Spleen (tissue), 11 donors: ENCODE data around the gene RXRB. TPM values are rescaled to one million over a fixed set of nuclear protein-coding genes. Genes with fewer than 3 reads are reported as not detected.
"Not testable (repeated sequence)": the region's sequence is repeated elsewhere in the genome, so short reads cannot be mapped to it uniquely, and the experiment has no call there.

Source experiments
- DNase-seq: peaks from one replicate; pipeline ENCODE4 v3.0.0-alpha.2; 2020
- H3K27ac ChIP-seq, 8 donors: fragments of 200-600 bp; sonication (generic) in 7 of 8; 1 replicate in 4 of 8; 2 replicates in 4 of 8; pipeline versions ENCODE4 v1.5.0 to v1.8.0; 2016 to 2021; ENCODE audit warnings: inconsistent platforms in 4 of 8, mild to moderate bottlenecking in 4 of 8, moderate library complexity in 1 of 8
- H3K27me3 ChIP-seq, 7 donors: fragments of 200-600 bp; sonication (generic) in 6 of 7; replicated peaks in 1 of 7; 1 replicate in 4 of 7; 2 replicates in 3 of 7; pipeline versions ENCODE4 v1.5.0 to v1.8.0; 2016 to 2021; ENCODE audit warnings: inconsistent platforms in 3 of 7, mild to moderate bottlenecking in 1 of 7
- H3K36me3 ChIP-seq, 6 donors: fragments of 200-600 bp; sonication (generic) in 5 of 6; 1 replicate in 4 of 6; 2 replicates in 2 of 6; pipeline versions ENCODE4 v1.5.0 to v1.8.0; 2016 to 2021; ENCODE audit warnings: inconsistent platforms in 2 of 6
- H3K4me1 ChIP-seq, 6 donors: fragments of 200-600 bp; sonication (generic) in 5 of 6; 1 replicate in 3 of 6; 2 replicates in 3 of 6; pipeline versions ENCODE4 v1.5.0 to v1.8.0; 2016 to 2021; ENCODE audit warnings: inconsistent platforms in 3 of 6
- H3K4me3 ChIP-seq, 8 donors: fragments of 200-600 bp; sonication (generic) in 7 of 8; 1 replicate in 4 of 8; 2 replicates in 4 of 8; pipeline versions ENCODE4 v1.5.0 to v1.8.0; 2016 to 2021; ENCODE audit warnings: inconsistent platforms in 4 of 8, mild to moderate bottlenecking in 4 of 8, moderate library complexity in 2 of 8
- H3K9me3 ChIP-seq, 8 donors: fragments of 200-600 bp; sonication (generic) in 7 of 8; 1 replicate in 4 of 8; 2 replicates in 4 of 8; pipeline versions ENCODE4 v1.5.0 to v1.8.0; 2016 to 2021; ENCODE audit warnings: inconsistent platforms in 4 of 8
- CTCF ChIP-seq, 11 experiments: fragments of 200-600 bp in 7 of 11; fragments of 450-650 bp in 4 of 11; sonication (generic) in 4 of 11; IDR thresholded peaks in 8 of 11; conservative IDR thresholded peaks in 3 of 11; 1 replicate in 7 of 11; 2 replicates in 4 of 11; pipeline versions ENCODE4 v1.4.0 to v1.8.0; 2016 to 2021; ENCODE audit warnings: antibody characterized with exemption in 11 of 11, inconsistent platforms in 4 of 11, mild to moderate bottlenecking in 1 of 11
- POLR2A ChIP-seq, 3 donors: fragments of 450-650 bp; IDR thresholded peaks; one replicate each; pipeline ENCODE4 v1.5.1; 2017; ENCODE audit warnings: antibody characterized with exemption in 3 of 3, mild to moderate bottlenecking in 1 of 3
- POLR2AphosphoS5 ChIP-seq, 3 donors: sonication (generic); formaldehyde crosslinking; IDR thresholded peaks; one replicate each; pipeline ENCODE4 v1.5.1; 2017; ENCODE audit warnings: antibody characterized with exemption in 3 of 3
- WGBS, 5 donors: extraction: QIAGEN DNeasy Blood & Tissue Kit in 3 of 5; methylation state at CpG; one replicate each; pipeline versions ENCODE4 v1.1.5 to v1.1.7; 2013 to 2018; 5-methylcytosine and 5-hydroxymethylcytosine counted together
- intact Hi-C: fragments of 100-400 bp; cut with DNase I; formaldehyde crosslinking; loops from one replicate; pipeline ENCODE4 v1.15.0; 2023; ENCODE audit warnings: low total_unique reads
- polyA plus RNA-seq, 3 donors: library from polyadenylated mRNA; stranded (reverse); fragments of 200-250 nt; gene quantifications; one replicate each; pipeline ENCODE4 v1.2.1, GENCODE V29; 2013
- total RNA-seq, 7 donors: library from RNA; depleted of rRNA in 3 of 7; stranded (reverse); fragments of >200 nt in 3 of 7; fragmentation: NEBNext Ultra II Directional in 4 of 7; extraction: Animal tissue kit (Norgen Biotek cat#: 25700) in 4 of 7; gene quantifications; one replicate each; pipeline versions ENCODE4 v1.1.0 to v1.2.1, GENCODE V29; 2016 to 2021
- donor health status: healthy with polysubstance abuse.
- donor health status: DM: no; HTN: no; CAD: no; lungs with moderate emphysema.
- donor health status: DM: no; HTN: no; CAD: no.
- donor health status: Bipolar disorder and iron deficiency.
- donor health status: healthy.
- donor health status: DM: no; HTN: no; CAD: no.
- donor health status: DM: yes; HTN: yes; CAD: no.

The RXRB gene
- total and polyA plus RNA-seq, 10 donors = 29.1 to 72.4 (median 53.6) TPM

- Histone ChIP-seq H3K9me3 (no peaks in the 10 kb centered on the region), H3K4me3 (no peak overlapping the region), H3K27me3 (peaks cover 0 to 51% (median 0%) of the 10 kb centered on the region in 7 donors), H3K4me1 (no peaks in the 10 kb centered on the region), H3K36me3 (no peaks in the 10 kb centered on the region), H3K27ac (no peak overlapping the region)
- DNase-seq = no peak
- TF ChIP-seq CTCF (IDR thresholded peaks at IDR 0.05 in 8 of 11, conservative IDR thresholded peaks at IDR 0.05 in 3 of 11) = no peak
- TF ChIP-seq POLR2A (IDR thresholded peaks at IDR 0.05) = no peak
- TF ChIP-seq POLR2AphosphoS5 (IDR thresholded peaks at IDR 0.05) = no peak
- intact Hi-C loops = loop anchor here (10.0 kb wide), 1 partner anchor 233 kb away; the partner anchor contains the start of gene HLA-DOA
- 46 to 70% (median 56%) methylated on average over 2 of the region's 2 CpGs for WGBS, 5 donors
Observed at GRCh38 chr6:33237741-33238140, 37.3 kb upstream of the RXRB start.

- TF ChIP-seq POLR2A (IDR thresholded peaks at IDR 0.05) = no peak
- TF ChIP-seq CTCF (IDR thresholded peaks at IDR 0.05 in 8 of 11, conservative IDR thresholded peaks at IDR 0.05 in 3 of 11) = no peak
- TF ChIP-seq POLR2AphosphoS5 (IDR thresholded peaks at IDR 0.05) = no peak
- intact Hi-C loops = loop anchor here (10.0 kb wide), 1 partner anchor 232 kb away; the partner anchor contains the start of gene HLA-DOA
- Histone ChIP-seq H3K27me3 (peaks cover 0 to 57% (median 0%) of the 10 kb centered on the region in 7 donors), H3K4me1 (no peaks in the 10 kb centered on the region), H3K9me3 (no peaks in the 10 kb centered on the region), H3K27ac (no peak overlapping the region), H3K4me3 (no peak overlapping the region), H3K36me3 (no peaks in the 10 kb centered on the region)
- WGBS, 5 donors = 85 to 94% (median 88%) methylated on average over 6 of the region's 6 CpGs
- DNase-seq = no peak
Observed at GRCh38 chr6:33236852-33237251, 36.4 kb upstream of the RXRB start.

- Histone ChIP-seq H3K4me3 (no peak overlapping the region), H3K4me1 (no peaks in the 10 kb centered on the region), H3K36me3 (no peaks in the 10 kb centered on the region), H3K27me3 (peaks cover 0 to 57% (median 0%) of the 10 kb centered on the region in 7 donors), H3K9me3 (no peaks in the 10 kb centered on the region), H3K27ac (no peak overlapping the region)
- no peak for TF ChIP-seq CTCF (IDR thresholded peaks at IDR 0.05 in 8 of 11, conservative IDR thresholded peaks at IDR 0.05 in 3 of 11)
- TF ChIP-seq POLR2A (IDR thresholded peaks at IDR 0.05) = no peak
- TF ChIP-seq POLR2AphosphoS5 (IDR thresholded peaks at IDR 0.05) = no peak
- intact Hi-C loops = loop anchor here (10.0 kb wide), 1 partner anchor 232 kb away; the partner anchor contains the start of gene HLA-DOA
- DNase-seq = no peak
Observed at GRCh38 chr6:33236328-33236727, 35.9 kb upstream of the RXRB start.

DNA sequence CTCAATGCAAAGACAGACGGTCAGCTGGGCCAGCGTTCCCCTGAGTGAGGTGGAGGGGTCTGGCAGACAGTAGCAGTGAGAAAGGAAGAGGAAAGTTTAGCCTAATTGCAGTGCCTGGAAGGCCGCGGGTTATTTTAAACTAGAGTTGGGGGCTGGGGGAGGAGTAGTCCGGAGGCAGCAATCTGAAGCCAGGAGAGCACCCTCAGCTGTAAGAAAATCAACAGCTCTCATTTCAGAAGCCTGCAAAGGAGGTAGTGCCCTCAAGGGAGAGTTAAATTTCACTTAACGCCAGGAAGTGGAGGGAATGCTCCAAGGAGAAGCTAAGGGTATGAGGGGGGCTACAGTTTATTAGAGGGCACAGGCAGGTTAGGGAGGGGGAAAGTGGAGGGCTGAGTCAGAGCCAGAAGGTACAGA lies 34.8 kb upstream of the RXRB start:
- intact Hi-C loops = loop anchor here (10.0 kb wide), 1 partner anchor 230 kb away; the partner anchor contains the start of gene HLA-DOA
- DNase-seq = no peak

GRCh38 chr6:33226503-33227120 lies 26.1 kb upstream of the RXRB start:
- H3K27me3 ChIP-seq = peaks cover 0 to 49% (median 0%) of the 10 kb centered on the region in 7 donors
- H3K4me1 ChIP-seq, DNase-seq, H3K36me3 ChIP-seq, H3K9me3 ChIP-seq, H3K27ac ChIP-seq, intact Hi-C loops, H3K4me3 ChIP-seq: not testable (repeated sequence)
- 48 to 57% (median 50%) methylated on average over 14 of the region's 14 CpGs for WGBS, 5 donors

More for the DNA sequence above, 34.8 kb upstream of the RXRB start:
- no peak overlapping the region for H3K4me3 ChIP-seq
- no peaks in the 10 kb centered on the region for H3K9me3 ChIP-seq
- no peak overlapping the region for H3K27ac ChIP-seq
- H3K27me3 ChIP-seq = peaks cover 0 to 50% (median 0%) of the 10 kb centered on the region in 7 donors
- WGBS, 5 donors = 37 to 48% (median 45%) methylated on average over 6 of the region's 6 CpGs
- H3K4me1 ChIP-seq = no peaks in the 10 kb centered on the region
- no peaks in the 10 kb centered on the region for H3K36me3 ChIP-seq
- TF ChIP-seq POLR2A (IDR thresholded peaks at IDR 0.05) (no peak), CTCF (IDR thresholded peaks at IDR 0.05 in 8 of 11, conservative IDR thresholded peaks at IDR 0.05 in 3 of 11) (no peak), POLR2AphosphoS5 (IDR thresholded peaks at IDR 0.05) (no peak)
